ENCODE measurements around the gene RTN4R.

GRCh38 chr22:20203142-20203551, 65.0 kb downstream of the RTN4R start:
- TF ChIP-seq CTCF (conservative IDR thresholded peaks at IDR 0.05 in 1 of 2, IDR thresholded peaks at IDR 0.05 in 1 of 2; ENCODE audit: low read depth in 1 of 2, low read length in 2 of 2) (no peak), EZH2 (IDR thresholded peaks at IDR 0.05; ENCODE audit: low read length, missing control alignments) (no peak)

Measured in fibroblast of lung (primary cell).